GM18951 (cell line): ENCODE results near the gene NXNL1.
"Not testable (repeated sequence)": the region's sequence is repeated elsewhere in the genome, so short reads cannot be mapped to it uniquely, and the experiment has no call there.

Experiments used
- POLR2A ChIP-seq: IDR thresholded peaks from 4 replicates; pipeline ENCODE4 v1.6.1; 2011; ENCODE audit warnings: mild to moderate bottlenecking; ENCODE audit not compliant: insufficient read length, insufficient read depth; ENCODE audit errors: extremely low read depth
- in situ Hi-C: fragments of 300-500 bp; cut with MboI; formaldehyde crosslinking; loops from one replicate; pipeline ENCODE4 v1.12.0; 2022; ENCODE audit warnings: low sequenced_read_pairs, mixed read lengths, inconsistent platforms; ENCODE audit not compliant: unreplicated experiment

The NXNL1 gene, protein sequence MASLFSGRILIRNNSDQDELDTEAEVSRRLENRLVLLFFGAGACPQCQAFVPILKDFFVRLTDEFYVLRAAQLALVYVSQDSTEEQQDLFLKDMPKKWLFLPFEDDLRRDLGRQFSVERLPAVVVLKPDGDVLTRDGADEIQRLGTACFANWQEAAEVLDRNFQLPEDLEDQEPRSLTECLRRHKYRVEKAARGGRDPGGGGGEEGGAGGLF

DNA sequence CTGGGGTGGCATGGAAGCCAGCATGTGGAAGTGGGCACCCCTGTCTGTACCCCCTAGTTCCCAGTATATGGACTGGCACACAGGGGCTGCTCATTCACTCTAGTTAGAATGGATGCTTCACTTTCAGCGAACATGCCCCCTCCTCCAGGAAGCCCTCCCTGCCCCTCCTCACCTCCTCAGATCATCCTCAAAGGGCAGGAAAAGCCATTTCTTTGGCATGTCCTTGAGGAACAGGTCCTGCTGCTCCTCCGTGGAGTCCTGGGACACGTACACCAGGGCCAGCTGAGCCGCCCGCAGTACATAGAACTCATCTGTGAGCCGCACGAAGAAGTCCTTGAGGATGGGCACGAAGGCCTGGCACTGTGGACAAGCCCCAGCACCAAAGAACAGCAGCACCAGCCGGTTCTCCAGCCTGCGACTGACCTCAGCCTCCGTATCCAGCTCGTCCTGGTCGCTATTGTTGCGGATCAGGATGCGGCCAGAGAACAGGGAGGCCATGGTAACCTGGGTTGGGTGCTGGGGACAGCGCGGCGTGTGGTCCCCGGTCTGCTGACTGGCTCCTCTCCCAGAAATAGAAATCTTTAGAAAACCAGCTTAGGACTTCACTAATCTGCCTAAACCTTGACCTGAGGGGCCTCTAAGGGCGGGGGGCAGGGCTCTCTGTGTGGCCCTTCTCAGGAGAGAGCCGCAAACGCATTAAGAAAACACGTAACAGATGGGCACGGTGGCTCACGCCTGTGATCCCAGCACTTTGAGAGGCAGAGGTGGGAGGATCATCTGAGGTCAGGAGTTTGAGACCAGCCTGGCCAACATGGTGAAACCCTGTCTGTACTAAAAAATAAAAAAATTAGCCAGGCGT, at the start of gene NXNL1:
Gene NXNL1, minus strand, starts transcription at position 555 of the 859 bp plus-strand sequence. Its CDS starts 57 bp downstream, at position 498.
- no peak for TF ChIP-seq POLR2A
- in situ Hi-C loops = no loop called here

GRCh38 chr19:17508558-17508933, 47.8 kb upstream of the NXNL1 start:
- in situ Hi-C loops = not testable (repeated sequence)

DNA sequence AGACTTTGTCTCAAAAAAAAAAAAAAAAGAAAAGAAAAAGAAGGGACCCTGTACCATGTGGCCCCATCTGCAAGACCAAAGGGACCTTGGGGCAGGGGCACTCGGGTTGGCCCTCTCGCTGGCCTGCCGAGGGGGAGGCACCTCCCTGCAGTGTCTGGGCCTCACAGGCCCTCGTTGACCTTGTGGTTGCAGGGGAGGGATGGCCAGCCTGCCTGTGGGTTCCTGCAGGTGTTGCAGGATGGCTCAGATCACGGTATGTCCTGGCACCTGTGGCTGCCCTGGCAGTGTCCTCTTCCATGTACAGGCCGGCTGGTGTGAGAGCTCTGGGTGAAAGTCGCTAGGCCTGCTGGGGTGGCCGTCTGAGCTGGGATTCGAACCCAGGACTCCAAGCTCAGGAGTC, 46.0 kb upstream of the NXNL1 start:
- TF ChIP-seq POLR2A = no peak
- in situ Hi-C loops = no loop called here

GRCh38 chr19:17505223-17505622, 44.5 kb upstream of the NXNL1 start:
- no peak for TF ChIP-seq POLR2A
- in situ Hi-C loops = no loop called here

DNA sequence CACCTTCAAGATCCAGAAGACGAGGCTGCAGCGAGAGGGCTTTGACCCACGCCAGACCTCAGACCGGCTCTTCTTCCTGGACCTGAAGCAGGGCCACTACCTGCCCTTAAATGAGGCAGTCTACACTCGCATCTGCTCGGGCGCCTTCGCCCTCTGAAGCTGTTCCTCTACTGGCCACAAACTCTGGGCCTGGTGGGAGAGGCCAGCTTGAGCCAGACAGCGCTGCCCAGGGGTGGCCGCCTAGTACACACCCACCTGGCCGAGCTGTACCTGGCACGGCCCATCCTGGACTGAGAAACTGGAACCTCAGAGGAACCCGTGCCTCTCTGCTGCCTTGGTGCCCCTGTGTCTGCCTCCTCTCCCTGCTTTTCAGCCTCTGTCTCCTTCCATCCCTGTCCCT, 43.7 kb upstream of the NXNL1 start:
- in situ Hi-C loops = no loop called here
- TF ChIP-seq POLR2A = no peak

DNA sequence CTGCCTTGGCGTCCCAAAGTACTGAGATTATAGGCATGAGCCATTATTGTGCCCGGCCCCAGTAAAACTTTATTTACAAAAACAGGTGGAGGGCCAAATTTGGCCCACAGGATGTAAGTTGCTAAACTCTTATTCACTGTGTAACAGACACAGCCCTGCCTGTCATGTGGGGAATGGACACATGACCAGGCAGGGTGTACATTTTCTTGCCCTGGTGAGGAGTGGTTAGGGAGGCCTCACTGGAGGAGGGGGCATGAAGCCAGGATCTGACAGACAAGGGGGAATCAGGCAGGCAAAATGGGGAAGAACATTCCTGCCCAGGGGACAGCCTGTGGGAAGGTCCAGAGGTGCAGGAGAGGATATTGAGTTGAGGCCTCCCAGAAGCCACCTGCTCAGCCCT, 43.3 kb upstream of the NXNL1 start:
- in situ Hi-C loops = no loop called here
- TF ChIP-seq POLR2A = no peak

DNA sequence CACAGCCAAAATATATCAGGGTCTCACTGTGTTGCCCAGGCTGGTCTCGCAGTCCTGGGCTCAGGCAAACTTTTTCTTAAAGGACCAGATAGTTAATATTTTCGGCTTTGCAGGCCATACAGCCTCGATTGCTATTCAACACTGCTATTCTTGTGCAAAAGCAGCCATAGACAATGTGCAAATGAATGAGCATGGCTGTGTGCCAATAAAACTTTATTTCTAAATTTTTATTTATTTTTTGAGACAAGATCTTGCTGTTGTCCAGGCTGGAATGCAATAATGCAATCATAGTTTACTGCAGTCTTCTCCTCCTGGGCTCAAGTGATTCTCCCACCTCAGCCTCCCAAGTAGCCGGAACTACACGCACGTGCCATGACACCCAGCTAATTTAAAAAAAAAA, 42.5 kb upstream of the NXNL1 start:
- no peak for TF ChIP-seq POLR2A
- in situ Hi-C loops = no loop called here

DNA sequence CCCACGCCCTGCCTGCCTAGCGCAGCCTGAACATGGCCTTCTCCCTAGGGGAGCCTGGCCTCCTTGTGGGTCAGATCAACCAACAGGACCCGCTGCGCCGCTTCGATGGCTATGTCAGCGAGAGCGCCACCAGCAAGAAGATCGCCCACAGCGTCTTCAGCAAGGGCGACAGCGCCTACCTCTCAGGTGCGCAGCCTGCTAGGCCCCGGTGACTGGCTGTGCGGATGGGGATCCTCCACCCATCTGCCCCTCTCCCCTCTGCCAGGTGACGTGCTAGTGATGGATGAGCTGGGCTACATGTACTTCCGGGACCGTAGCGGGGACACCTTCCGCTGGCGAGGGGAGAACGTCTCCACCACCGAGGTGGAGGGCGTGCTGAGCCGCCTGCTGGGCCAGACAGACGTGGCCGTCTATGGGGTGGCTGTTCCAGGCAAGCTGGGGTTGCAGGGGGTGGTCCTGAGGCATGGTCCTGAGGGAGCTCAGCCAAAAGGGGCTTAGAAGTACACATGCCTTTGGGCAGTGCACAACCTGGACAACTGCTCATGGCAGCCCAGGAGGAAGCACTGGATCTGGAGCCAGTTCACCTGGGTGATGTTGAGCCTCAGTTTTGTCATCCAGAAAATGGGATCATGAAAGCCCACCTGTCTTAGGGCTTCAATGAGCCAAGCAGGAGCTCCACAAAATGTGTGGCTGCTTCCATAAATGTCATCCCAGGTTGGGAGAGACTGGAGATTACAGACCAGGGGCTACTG, 39.9 kb upstream of the NXNL1 start:
- in situ Hi-C loops = no loop called here
- TF ChIP-seq POLR2A = no peak

DNA sequence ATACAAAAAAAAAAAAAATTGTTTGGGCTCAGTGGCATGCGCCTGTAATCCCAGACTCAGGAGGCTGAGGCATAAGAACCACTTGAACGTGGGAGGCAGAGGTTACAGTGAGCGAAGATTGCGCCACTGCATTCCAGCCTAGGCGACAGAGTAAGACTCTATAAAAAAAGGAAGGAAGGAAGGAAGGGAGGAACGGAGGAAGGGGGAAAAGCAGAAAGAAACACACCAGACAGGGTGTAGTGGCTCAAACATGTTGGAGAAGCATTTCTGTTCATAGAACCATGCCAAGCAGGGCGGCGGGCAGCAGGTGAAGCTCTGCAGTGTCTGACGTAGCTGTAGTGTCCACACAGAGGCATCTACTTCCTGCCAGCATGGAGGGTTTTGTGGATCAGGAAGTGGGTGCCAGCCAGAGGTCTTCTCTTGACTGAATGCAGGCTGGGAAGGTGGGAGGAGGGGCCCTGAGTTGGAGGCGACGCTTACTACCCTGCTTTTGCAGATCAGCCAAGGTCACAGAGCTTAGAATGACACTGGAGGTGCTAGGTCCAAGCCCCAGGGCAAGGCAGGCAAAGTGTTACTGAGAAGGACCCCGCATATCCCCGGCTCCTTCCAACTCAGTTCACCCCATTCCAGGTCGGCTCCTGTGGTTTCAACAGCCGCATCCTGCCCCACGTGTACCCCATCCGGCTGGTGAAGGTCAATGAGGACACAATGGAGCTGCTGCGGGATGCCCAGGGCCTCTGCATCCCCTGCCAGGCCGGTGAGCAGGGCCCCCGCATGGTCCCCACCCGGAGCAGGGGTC, 39.1 kb upstream of the NXNL1 start:
- TF ChIP-seq POLR2A = no peak
- in situ Hi-C loops = no loop called here

GRCh38 chr19:17499025-17499424, 38.3 kb upstream of the NXNL1 start:
- in situ Hi-C loops = not testable (repeated sequence)

- in situ Hi-C loops = no loop called here
- TF ChIP-seq POLR2A = no peak
These were observed 36.5 kb upstream of the NXNL1 start for GRCh38 chr19:17497149-17497798.

- no peak for TF ChIP-seq POLR2A
- in situ Hi-C loops = no loop called here
These were observed 35.7 kb upstream of the NXNL1 start for GRCh38 chr19:17496337-17496997.
